Measurements from ENCODE around the gene DDX4.

Gene DDX4

DNA sequence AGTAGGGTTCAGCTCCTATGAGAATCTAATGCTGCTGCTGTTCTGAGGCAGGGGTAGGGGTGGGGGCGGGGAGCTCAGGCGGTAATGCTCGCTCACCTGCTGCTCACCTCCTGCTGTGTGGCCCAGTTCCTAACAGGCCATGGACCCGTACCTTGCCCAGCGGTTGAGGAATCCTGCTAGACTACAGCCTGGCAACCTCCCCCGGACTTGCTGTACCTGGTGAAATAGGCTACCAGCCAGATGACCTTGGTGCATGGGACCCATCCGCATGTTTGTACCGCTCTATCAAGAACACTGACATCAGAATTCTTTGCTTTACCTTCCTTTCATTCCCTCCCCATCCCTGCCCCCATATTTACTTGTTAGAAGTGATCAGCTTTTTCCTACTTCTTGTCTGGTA lies 128.6 kb downstream of the DDX4 start:
- DNase-seq (ENCODE audit: low spot score): no peak

Measured in HuH-7.5 (cell line).